H9 (cell line): ENCODE results near the gene DUSP15. TPM values are rescaled to one million over a fixed set of nuclear protein-coding genes. Genes with fewer than 3 reads are reported as not detected.

ENCODE experiments used
- DNase-seq: peaks from one replicate; pipeline ENCODE4 v3.0.0-alpha.2; 2017
- H2AFZ ChIP-seq: one replicate; pipeline ENCODE4 v1.6.1; 2013; ENCODE audit warnings: mild to moderate bottlenecking, low read length, control low read depth, moderate library complexity
- H2AK5ac ChIP-seq: 2 replicates; pipeline ENCODE4 v1.6.1; 2013; ENCODE audit warnings: low read length, control low read depth, mixed read lengths; ENCODE audit not compliant: insufficient read length
- H2BK120ac ChIP-seq: one replicate; pipeline ENCODE4 v1.6.1; 2013; ENCODE audit warnings: low read depth, mild to moderate bottlenecking, low read length, control low read depth, inconsistent platforms; ENCODE audit not compliant: poor library complexity, severe bottlenecking
- H2BK12ac ChIP-seq: 2 replicates; pipeline ENCODE4 v1.6.1; 2013; ENCODE audit warnings: low read length, control low read depth, mixed read lengths, low read depth; ENCODE audit not compliant: insufficient read length
- H2BK15ac ChIP-seq: 2 replicates; pipeline ENCODE4 v1.6.1; 2013; ENCODE audit warnings: low read depth, low read length, control low read depth
- H2BK20ac ChIP-seq: one replicate; pipeline ENCODE4 v1.6.1; 2013; ENCODE audit warnings: low read depth, mild to moderate bottlenecking, low read length, control low read depth, inconsistent platforms; ENCODE audit not compliant: poor library complexity, severe bottlenecking
- H2BK5ac ChIP-seq: 2 replicates; pipeline ENCODE4 v1.6.1; 2013; ENCODE audit warnings: low read length, control low read depth, mixed read lengths; ENCODE audit not compliant: insufficient read length
- H3K14ac ChIP-seq: 2 replicates; pipeline ENCODE4 v1.6.1; 2013; ENCODE audit warnings: low read length, control low read depth; ENCODE audit not compliant: insufficient read depth
- H3K18ac ChIP-seq: 2 replicates; pipeline ENCODE4 v1.6.1; 2013; ENCODE audit warnings: low read depth, mild to moderate bottlenecking, mixed read lengths, low read length, control low read depth; ENCODE audit not compliant: insufficient read length
- H3K23ac ChIP-seq: 2 replicates; pipeline ENCODE4 v1.6.1; 2013; ENCODE audit warnings: low read length, control low read depth, mixed read lengths, low read depth; ENCODE audit not compliant: insufficient read length
- H3K23me2 ChIP-seq: 2 replicates; pipeline ENCODE4 v1.6.1; 2013; ENCODE audit warnings: low read depth, mild to moderate bottlenecking, mixed read lengths, low read length, control low read depth; ENCODE audit not compliant: insufficient read length, poor library complexity, severe bottlenecking
- H3K27ac ChIP-seq: 2 replicates; pipeline ENCODE4 v1.5.1; 2013; ENCODE audit warnings: low read length, control low read depth, mixed read lengths, low read depth; ENCODE audit not compliant: insufficient read length
- H3K27me3 ChIP-seq: 2 replicates; pipeline ENCODE4 v1.6.1; 2013; ENCODE audit warnings: low read length, control low read depth, inconsistent platforms; ENCODE audit not compliant: insufficient read depth
- H3K4ac ChIP-seq: 2 replicates; pipeline ENCODE4 v1.6.1; 2013; ENCODE audit warnings: low read depth, mild to moderate bottlenecking, control low read depth, inconsistent platforms, low read length, moderate library complexity
- H3K4me1 ChIP-seq: 2 replicates; pipeline ENCODE4 v1.6.1; 2013; ENCODE audit warnings: low read length, control low read depth, inconsistent platforms; ENCODE audit not compliant: insufficient read depth
- H3K4me2 ChIP-seq: 2 replicates; pipeline ENCODE4 v1.6.1; 2013; ENCODE audit warnings: low read length, control low read depth, mixed read lengths; ENCODE audit not compliant: insufficient read length, insufficient read depth
- H3K56ac ChIP-seq: 2 replicates; pipeline ENCODE4 v1.6.1; 2013; ENCODE audit warnings: low read depth, mild to moderate bottlenecking, mixed read lengths, low read length, control low read depth; ENCODE audit not compliant: insufficient read length
- H3K79me1 ChIP-seq: 2 replicates; pipeline ENCODE4 v1.6.1; 2013; ENCODE audit warnings: low read depth, mild to moderate bottlenecking, moderate library complexity, low read length, control low read depth, inconsistent platforms; ENCODE audit not compliant: insufficient read depth, poor library complexity, severe bottlenecking
- H3K79me2 ChIP-seq: 2 replicates; pipeline ENCODE4 v1.6.1; 2013; ENCODE audit warnings: low read length, control low read depth, inconsistent platforms; ENCODE audit not compliant: insufficient read depth
- H3K9ac ChIP-seq: 2 replicates; pipeline ENCODE4 v1.6.1; 2013; ENCODE audit warnings: low read length, control low read depth, mixed read lengths; ENCODE audit not compliant: insufficient read length; ENCODE audit errors: extremely low read depth
- H3K9me3 ChIP-seq: one replicate; pipeline ENCODE4 v1.6.1; 2013; ENCODE audit warnings: low read depth, low read length, inconsistent platforms; ENCODE audit not compliant: control insufficient read depth
- H3T11ph ChIP-seq: one replicate; pipeline ENCODE4 v1.6.1; 2013; ENCODE audit warnings: mild to moderate bottlenecking, low read length, control low read depth, inconsistent platforms
- H4K20me1 ChIP-seq: one replicate; pipeline ENCODE4 v1.6.1; 2013; ENCODE audit not compliant: control insufficient read depth, insufficient read length, insufficient read depth
- H4K5ac ChIP-seq: 2 replicates; pipeline ENCODE4 v1.6.1; 2013; ENCODE audit warnings: low read depth, mild to moderate bottlenecking, mixed read lengths, low read length, control low read depth; ENCODE audit not compliant: insufficient read length
- H4K8ac ChIP-seq: replicated peaks from 2 replicates; pipeline ENCODE4 v1.6.1; 2013; ENCODE audit warnings: low read length, control low read depth, mixed read lengths, low read depth; ENCODE audit not compliant: insufficient read length
- H4K91ac ChIP-seq: 2 replicates; pipeline ENCODE4 v1.6.1; 2013; ENCODE audit warnings: low read depth, mild to moderate bottlenecking, moderate library complexity, mixed read lengths, low read length, control low read depth; ENCODE audit not compliant: insufficient read length
- H3K27ac Mint-ChIP-seq, 3 experiments: 2 replicates in 2 of 3; 3 replicates in 1 of 3; pipeline ENCODE4 v1.8.0; 2020 to 2021; ENCODE audit warnings: mixed read lengths in 3 of 3, mild to moderate bottlenecking in 1 of 3, moderate library complexity in 1 of 3
- H3K27me3 Mint-ChIP-seq: 2 replicates; pipeline ENCODE4 v1.8.0; 2021; ENCODE audit warnings: low read depth, mild to moderate bottlenecking, moderate library complexity, mixed read lengths
- H3K36me3 Mint-ChIP-seq, 3 experiments: 2 replicates in 2 of 3; 3 replicates in 1 of 3; pipeline ENCODE4 v1.8.0; 2020 to 2021; ENCODE audit warnings: low read depth in 3 of 3, mixed read lengths in 3 of 3; ENCODE audit not compliant: insufficient read depth in 1 of 3
- H3K4me1 Mint-ChIP-seq, 2 experiments: 2 replicates each; pipeline ENCODE4 v1.8.0; 2020; ENCODE audit warnings: mixed read lengths in 2 of 2
- H3K4me3 Mint-ChIP-seq, 2 experiments: 2 replicates in 1 of 2; 3 replicates in 1 of 2; pipeline ENCODE4 v1.8.0; 2020 to 2021; ENCODE audit warnings: mild to moderate bottlenecking in 2 of 2, mixed read lengths in 2 of 2, moderate library complexity in 1 of 2
- H3K9me3 Mint-ChIP-seq, 2 experiments: 2 replicates in 1 of 2; 3 replicates in 1 of 2; pipeline ENCODE4 v1.8.0; 2020; ENCODE audit warnings: mild to moderate bottlenecking in 2 of 2, mixed read lengths in 2 of 2, moderate library complexity in 1 of 2
- CTCF ChIP-seq: fragments of 200-600 bp; sonication (generic); conservative IDR thresholded peaks from 3 replicates; pipeline ENCODE4 v1.8.0; 2021; ENCODE audit warnings: antibody characterized with exemption, mild to moderate bottlenecking
- WGBS: extraction: QIAGEN DNeasy Blood & Tissue Kit; methylation state at CpG from one replicate; pipeline ENCODE4 v1.1.7; 2013; ENCODE audit warnings: missing lambda C conversion rate, low lambda C conversion rate, mixed read lengths; ENCODE audit not compliant: insufficient read length; ENCODE audit errors: extremely low coverage; 5-methylcytosine and 5-hydroxymethylcytosine counted together
- total RNA-seq: library from RNA; stranded (reverse); gene quantifications from 2 replicates; pipeline ENCODE4 v1.2.1, GENCODE V29; 2021

The DUSP15 gene
- total RNA-seq, 1 experiment from 2014 or later = 5.6 TPM

GRCh38 chr20:31862506-31862905 lies 7.8 kb downstream of the DUSP15 start:
- Mint-ChIP-seq H3K27me3 (peaks cover 24% of the 10 kb centered on the region), H3K9me3 (no peaks in the 10 kb centered on the region), H3K36me3 (no peaks in the 10 kb centered on the region; a peak in 1 of 7 replicates), H3K4me1 (peaks cover 30 to 33% of the 10 kb centered on the region in 2 experiments), H3K4me3 (peak overlapping the region; percentile 84 to 85), H3K27ac (no peak overlapping the region)
- no peak overlapping the region for H3T11ph ChIP-seq
- no peak overlapping the region for H2BK5ac ChIP-seq
- H3K23me2 ChIP-seq = peaks cover 13% of the 10 kb centered on the region
- no peak overlapping the region for H2AFZ ChIP-seq
- H3K9me3 ChIP-seq = no peaks in the 10 kb centered on the region
- no peak for TF ChIP-seq CTCF
- no peaks in the 10 kb centered on the region for H3K27me3 ChIP-seq
- no peaks in the 10 kb centered on the region for H4K20me1 ChIP-seq
- H3K18ac ChIP-seq = no peak overlapping the region
- H4K8ac ChIP-seq = no peak overlapping the region
- H3K23ac ChIP-seq = no peak overlapping the region
- no peak overlapping the region for H4K91ac ChIP-seq
- H2BK12ac ChIP-seq = no peak overlapping the region
- peaks cover 3% of the 10 kb centered on the region; the same call in 1 of the 2 replicates for H3K4me1 ChIP-seq
- H3K56ac ChIP-seq = no peak overlapping the region
- no peak overlapping the region for H4K5ac ChIP-seq
- H3K4me2 ChIP-seq = peak overlapping the region; percentile 66
- no peak overlapping the region for H2BK15ac ChIP-seq
- no peak overlapping the region for H3K9ac ChIP-seq
- no peaks in the 10 kb centered on the region for H3K79me1 ChIP-seq
- no peaks in the 10 kb centered on the region for H3K79me2 ChIP-seq
- no peak overlapping the region for H3K14ac ChIP-seq
- no peak overlapping the region for H3K4ac ChIP-seq
- H2BK120ac ChIP-seq = no peak overlapping the region
- no peak overlapping the region for H2BK20ac ChIP-seq
- H2AK5ac ChIP-seq = no peak overlapping the region
- WGBS = no CpG with 5 or more reads among the region's 8 CpGs
- DNase-seq = peak; percentile 25
- no peak overlapping the region for H3K27ac ChIP-seq
